Sigmoid colon (tissue), 4 donors: ENCODE results near the gene GALNT17.

Source experiments
- POLR2AphosphoS5 ChIP-seq, 4 donors: sonication (generic); formaldehyde crosslinking; IDR thresholded peaks; one replicate each; pipeline ENCODE4 v1.6.1; 2017; ENCODE audit warnings: antibody characterized with exemption in 4 of 4
- TF ChIP-seq, protein P1 (sequence below), 4 experiments: fragments of 450-650 bp in 3 of 4; fragments of 200-600 bp in 1 of 4; IDR thresholded peaks; one replicate each; pipeline ENCODE4 v1.5.1; 2016 to 2019; ENCODE audit warnings: antibody characterized with exemption in 4 of 4, mild to moderate bottlenecking in 3 of 4, moderate library complexity in 2 of 4

DNA sequence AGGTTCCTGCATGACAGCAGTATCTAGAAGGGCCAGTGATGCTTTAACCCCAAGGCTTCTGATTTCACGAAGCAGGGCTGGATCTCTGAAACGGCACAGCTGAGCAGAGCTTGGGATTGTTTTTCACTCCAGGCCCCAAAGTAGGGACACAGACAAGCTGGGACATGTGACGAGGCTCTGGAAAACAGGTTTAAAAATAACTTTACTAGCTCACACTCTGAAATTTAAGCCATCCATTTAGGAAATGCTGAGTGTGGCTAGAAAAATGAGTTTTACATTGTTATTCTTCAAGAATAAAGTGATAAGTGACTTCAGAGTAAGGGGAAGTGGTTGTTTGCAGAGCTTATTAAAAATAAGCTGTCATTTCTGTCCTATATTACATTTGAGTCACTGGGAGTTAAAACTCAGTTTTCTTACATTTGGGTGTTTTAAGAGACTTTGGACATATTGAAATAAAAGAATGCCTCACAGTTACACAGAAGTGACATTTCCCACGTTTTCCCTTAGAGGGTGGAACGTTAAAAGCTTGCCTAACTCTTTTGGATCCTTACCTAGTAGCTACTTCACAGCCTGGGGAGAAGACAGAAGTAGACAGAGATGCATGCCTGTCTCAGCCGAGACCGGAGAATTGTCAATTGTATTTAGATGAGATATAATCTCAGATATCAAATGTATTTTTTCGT, 107.8 kb downstream of the GALNT17 start:
- peak in 1 of 4 donors; percentile 10 for TF ChIP-seq POLR2AphosphoS5 (IDR thresholded peaks at IDR 0.05)
- TF ChIP-seq, protein P1, sequence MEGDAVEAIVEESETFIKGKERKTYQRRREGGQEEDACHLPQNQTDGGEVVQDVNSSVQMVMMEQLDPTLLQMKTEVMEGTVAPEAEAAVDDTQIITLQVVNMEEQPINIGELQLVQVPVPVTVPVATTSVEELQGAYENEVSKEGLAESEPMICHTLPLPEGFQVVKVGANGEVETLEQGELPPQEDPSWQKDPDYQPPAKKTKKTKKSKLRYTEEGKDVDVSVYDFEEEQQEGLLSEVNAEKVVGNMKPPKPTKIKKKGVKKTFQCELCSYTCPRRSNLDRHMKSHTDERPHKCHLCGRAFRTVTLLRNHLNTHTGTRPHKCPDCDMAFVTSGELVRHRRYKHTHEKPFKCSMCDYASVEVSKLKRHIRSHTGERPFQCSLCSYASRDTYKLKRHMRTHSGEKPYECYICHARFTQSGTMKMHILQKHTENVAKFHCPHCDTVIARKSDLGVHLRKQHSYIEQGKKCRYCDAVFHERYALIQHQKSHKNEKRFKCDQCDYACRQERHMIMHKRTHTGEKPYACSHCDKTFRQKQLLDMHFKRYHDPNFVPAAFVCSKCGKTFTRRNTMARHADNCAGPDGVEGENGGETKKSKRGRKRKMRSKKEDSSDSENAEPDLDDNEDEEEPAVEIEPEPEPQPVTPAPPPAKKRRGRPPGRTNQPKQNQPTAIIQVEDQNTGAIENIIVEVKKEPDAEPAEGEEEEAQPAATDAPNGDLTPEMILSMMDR (IDR thresholded peaks at IDR 0.05), result no peak
